K562 (cell line): ENCODE results near the gene GPR39.

Source experiments
- MTA1 ChIP-seq: fragments of 450-650 bp; IDR thresholded peaks from 2 replicates; pipeline ENCODE4 v1.6.1; 2017; ENCODE audit warnings: borderline replicate concordance
- RFX5 ChIP-seq: IDR thresholded peaks from 2 replicates; pipeline ENCODE4 v1.6.1; 2011; ENCODE audit warnings: low read depth, mild to moderate bottlenecking, improper control_type of control experiment, low read length

DNA sequence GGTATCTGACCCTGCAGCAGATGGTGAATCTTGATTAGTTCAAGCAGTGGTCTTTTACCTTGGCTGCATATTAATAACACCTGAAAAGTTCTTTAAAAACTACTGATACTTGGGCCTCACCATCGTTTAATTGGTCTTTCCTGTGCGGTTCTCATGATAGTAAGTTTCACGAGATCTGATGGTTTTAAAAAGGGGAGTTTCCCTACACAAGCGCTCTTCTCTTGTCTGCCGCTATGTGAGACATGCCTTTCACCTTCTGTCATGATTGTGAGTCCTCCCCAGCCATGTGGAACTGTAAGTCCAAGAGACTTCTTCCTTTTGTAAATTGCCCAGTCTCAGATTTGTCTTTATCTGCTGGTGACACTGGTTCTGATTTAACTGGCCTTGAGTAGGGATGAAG, 151.1 kb downstream of the GPR39 start:
- TF ChIP-seq RFX5 = no peak
- no peak for TF ChIP-seq MTA1
